ENCODE data around the gene MARVELD1.

GRCh38 chr10:97708167-97708566 is 5.4 kb upstream of the MARVELD1 start:
- no peak for TF ChIP-seq GATA2 (IDR thresholded peaks at IDR 0.05; ENCODE audit: low read depth, low read length)
- no peak for TF ChIP-seq GATA3 (IDR thresholded peaks at IDR 0.05; ENCODE audit: low read depth, low read length)

All from SH-SY5Y (cell line).